Inflammatory macrophage (primary cell): ENCODE data around the gene GLIS1.

Source experiments
- DNase-seq, 2 donors: peaks; one replicate each; pipeline ENCODE4 v3.0.0-alpha.2; 2020 to 2022

GLIS1 gene

GRCh38 chr1:53735681-53736080, 3.3 kb downstream of the GLIS1 start:
- DNase-seq, result no peak

- no peak for DNase-seq
These were observed 3.7 kb downstream of the GLIS1 start for GRCh38 chr1:53735261-53735660.

GRCh38 chr1:53734650-53735211, 4.2 kb downstream of the GLIS1 start:
- DNase-seq, result no peak

GRCh38 chr1:53733975-53734649, 4.9 kb downstream of the GLIS1 start:
- no peak for DNase-seq

GRCh38 chr1:53733447-53733931, 5.5 kb downstream of the GLIS1 start:
- no peak for DNase-seq

- DNase-seq, result no peak
These were observed 6.0 kb downstream of the GLIS1 start for GRCh38 chr1:53732912-53733317.

GRCh38 chr1:53732409-53732808, 6.6 kb downstream of the GLIS1 start:
- no peak for DNase-seq

- DNase-seq, result no peak
These were observed 7.1 kb downstream of the GLIS1 start for GRCh38 chr1:53731779-53732305.

- DNase-seq, result no peak
These were observed 7.8 kb downstream of the GLIS1 start for GRCh38 chr1:53731043-53731600.

GRCh38 chr1:53730224-53730865, 8.6 kb downstream of the GLIS1 start:
- DNase-seq, result no peak

- no peak for DNase-seq
These were observed 9.3 kb downstream of the GLIS1 start for GRCh38 chr1:53729456-53730223.

GRCh38 chr1:53728702-53729455, 10.1 kb downstream of the GLIS1 start:
- no peak for DNase-seq

GRCh38 chr1:53728196-53728595, 10.8 kb downstream of the GLIS1 start:
- DNase-seq, result no peak

- DNase-seq, result no peak
These were observed 11.4 kb downstream of the GLIS1 start for GRCh38 chr1:53727461-53728092.

- no peak for DNase-seq
These were observed 12.9 kb downstream of the GLIS1 start for GRCh38 chr1:53726009-53726600.

- no peak for DNase-seq
These were observed 13.7 kb downstream of the GLIS1 start for GRCh38 chr1:53725238-53725689.

- no peak for DNase-seq
These were observed 16.9 kb downstream of the GLIS1 start for GRCh38 chr1:53722025-53722424.

- DNase-seq, result no peak
These were observed 17.9 kb downstream of the GLIS1 start for GRCh38 chr1:53721088-53721487.

GRCh38 chr1:53719469-53719868, 19.5 kb downstream of the GLIS1 start:
- DNase-seq, result no peak

- DNase-seq, result no peak
These were observed 20.5 kb downstream of the GLIS1 start for GRCh38 chr1:53718443-53718842.
